ENCODE measurements around the gene SLC7A11.

The SLC7A11 gene

DNA sequence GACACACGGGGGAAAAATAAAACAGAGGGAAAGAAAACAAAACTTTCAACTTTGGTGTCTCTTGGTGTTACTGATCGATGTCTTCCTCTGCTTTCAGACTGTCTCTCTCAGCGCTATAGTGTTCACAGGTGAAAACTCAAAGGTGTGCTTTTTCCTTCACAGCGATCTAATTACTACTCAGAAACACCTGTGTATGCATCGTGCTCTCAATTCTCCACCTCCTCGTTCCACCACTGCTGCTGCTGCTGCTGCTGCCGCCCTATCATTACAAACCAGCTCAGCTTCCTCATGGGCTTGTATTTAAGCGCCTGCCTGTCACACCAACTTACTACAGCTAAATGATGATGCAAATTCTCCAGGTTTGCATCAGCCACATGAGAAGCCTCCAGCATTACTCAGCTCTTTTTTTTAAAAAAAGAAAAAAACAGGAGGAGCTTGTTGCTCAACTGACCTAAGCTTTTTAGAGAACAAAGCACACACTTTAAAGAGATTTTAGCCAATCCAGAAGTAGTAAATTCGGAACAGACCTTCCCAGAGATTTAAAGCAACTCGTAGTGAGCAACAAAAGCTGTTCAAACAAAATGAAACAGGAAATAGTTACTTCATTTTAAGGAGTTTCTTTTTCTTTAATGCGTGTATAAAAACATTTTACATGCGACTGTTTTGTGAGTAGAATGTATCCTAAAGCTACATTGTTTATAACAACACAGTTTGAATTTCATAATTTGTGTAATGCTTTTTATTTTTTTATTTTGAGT is at the start of gene SLC7A11:
SLC7A11 (minus strand) TSS at position 274 of the 758 bp plus-strand sequence. CDS start 280 bp downstream, outside the sequence.
- peak; percentile 87 for DNase-seq

DNA sequence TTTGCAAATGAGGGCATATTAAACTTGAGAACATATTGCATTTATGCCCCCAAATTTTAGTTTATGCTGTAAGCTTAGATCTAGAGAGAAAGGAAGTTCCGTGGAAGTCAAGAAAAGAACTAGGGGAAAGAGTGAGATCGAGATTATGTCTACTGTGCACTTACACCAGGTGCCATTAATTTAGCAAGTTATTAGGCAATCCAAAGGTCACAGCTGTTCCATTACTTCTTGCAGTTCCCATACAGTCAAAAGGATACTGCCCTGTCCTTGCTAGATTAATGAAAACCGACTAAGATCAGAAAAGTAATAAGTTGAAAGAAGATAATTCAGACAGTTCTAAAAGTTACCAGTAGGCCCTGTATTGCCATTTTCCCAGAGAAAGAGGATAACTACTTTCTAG is 49.3 kb upstream of the SLC7A11 start:
- DNase-seq, result no peak

DNA sequence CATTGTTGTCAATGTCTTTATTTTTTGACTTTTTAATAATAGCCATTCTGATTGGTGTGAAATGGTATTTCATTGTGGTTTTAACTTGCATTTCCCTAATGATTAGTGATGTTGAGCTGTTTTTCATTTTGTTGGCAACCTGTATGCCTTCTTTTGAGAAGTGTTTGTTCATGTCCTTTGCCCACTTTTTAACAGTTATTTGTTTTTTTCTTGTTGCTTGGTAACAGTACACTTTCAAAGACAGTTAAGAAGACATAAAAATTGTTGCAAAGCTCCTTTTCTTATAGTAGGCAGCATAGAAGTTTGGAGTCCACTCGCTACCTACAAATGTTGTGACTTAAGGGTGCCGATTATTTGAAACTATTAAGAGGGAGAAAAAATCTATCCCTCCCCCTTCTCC is 48.7 kb upstream of the SLC7A11 start:
- DNase-seq, result no peak

DNA sequence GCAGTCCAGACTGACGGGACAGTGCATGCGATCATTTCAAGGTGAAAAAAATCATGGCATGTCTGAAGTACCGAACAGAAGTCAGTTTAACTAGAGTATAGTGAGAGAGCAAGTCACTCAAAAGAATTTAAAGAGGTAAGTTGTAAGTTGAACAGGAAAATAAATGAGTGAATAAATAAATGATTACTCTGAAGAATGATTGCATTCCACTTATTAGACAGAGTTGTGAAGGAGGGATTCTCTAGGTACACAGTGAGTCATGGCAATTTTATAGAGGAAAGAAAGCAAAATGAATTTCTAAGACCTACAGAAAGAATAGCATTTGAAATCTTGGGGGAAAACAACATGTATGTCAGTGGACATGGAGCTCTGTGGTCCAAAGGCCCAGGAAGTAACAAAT is 37.1 kb upstream of the SLC7A11 start:
- DNase-seq, result no peak

DNA sequence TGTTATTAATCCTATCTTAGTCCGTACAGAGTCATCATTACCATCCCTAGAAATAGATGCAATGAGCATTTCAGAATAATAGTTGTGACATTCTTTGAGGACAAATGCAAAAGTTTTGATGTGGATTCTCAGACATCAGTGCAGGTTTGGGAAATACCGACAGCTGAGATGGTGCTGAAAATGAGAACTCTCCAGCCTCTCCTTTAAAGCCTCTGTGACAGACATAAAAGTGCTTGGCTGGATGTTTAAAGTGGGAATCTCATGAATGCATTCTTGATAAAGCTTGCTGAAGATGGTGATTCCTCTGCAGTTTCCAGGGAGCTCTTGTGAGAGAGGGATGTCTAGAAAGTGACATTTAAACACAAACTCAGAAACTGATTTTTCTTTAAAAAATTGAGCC is 35.0 kb upstream of the SLC7A11 start:
- no peak for DNase-seq

DNA sequence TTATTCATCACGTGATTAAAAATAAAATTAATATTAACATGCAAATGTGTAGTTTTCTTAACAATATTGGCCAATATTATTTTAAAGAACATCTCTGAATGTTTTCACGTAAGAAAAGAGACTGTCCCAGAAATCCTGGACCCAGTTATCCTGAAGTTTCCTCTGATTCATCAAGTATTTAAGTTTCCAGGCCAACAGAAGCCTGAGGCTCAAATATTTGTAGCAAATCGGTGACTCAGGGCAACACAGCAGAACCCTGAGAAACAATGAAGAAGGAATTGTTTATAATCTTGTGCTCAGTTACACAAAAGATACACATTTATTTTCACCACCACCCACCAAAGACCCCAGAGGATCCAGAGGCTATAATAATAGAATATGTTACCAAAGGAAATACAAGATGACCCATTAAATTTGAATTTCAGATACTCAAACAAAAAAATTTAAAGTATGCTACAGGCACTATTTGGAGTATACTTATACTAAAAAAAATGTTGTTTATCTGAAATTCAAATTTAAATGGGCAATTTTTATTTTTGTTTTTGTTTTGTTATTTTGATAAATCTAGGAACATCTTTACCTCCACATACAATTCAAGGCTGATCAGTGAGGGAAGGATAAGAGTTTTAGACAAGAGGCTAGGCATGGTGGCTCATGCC is 33.9 kb upstream of the SLC7A11 start:
- DNase-seq, result no peak

DNA sequence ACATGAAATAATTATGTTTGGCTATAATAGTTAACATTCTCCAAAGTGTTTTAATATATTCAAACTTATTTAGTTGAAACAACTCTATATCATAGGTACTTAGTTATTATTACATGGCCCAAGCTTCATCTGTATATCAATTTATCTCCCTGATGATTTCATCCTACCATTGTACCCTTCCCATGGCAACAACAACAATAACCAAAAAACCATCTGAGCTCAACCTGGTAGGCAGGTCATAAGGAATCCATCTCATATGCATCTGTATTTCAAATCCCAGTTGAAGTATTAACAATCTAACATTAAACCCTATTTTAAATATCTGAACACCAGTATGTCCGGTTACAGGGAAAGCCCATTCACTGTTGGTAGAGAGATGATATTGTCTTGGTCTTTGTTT is 33.1 kb upstream of the SLC7A11 start:
- DNase-seq, result no peak

DNA sequence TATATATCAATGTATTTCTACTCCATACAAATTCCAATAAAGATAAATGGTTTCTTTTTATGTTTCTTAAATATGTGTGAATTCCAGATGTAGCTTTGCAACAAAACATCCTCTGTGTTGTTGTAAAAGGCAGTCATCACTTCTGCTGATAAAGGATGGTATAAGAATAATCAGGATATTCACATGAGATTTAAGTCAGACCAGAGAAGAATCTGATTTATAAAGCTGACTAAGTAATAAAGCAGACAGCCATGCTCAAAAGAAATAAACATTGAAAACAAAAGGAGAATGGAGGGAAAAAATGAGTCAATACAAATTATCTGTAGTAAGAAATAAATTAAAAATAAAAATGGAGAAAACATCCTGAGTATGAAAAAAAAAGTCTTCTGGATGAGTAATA is 27.0 kb upstream of the SLC7A11 start:
- no peak for DNase-seq

DNA sequence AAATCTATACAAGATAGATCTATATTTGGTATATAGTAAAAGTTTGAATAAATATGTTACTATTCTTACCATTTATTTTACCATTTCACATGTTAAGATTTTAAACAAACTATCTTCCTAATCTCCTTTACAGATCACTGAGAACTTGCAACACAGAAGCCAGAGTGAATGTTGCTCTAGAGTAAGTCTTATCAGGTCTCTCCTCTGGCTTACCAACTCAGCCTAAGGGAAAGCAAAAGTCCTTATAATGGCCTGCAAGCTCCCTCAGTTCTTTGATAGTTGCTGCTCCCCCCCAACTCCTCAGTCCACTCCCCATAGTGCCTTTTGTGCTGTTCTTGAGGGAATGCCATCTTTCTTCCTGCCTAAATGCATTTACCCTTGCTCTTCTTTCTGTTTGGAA is 25.7 kb upstream of the SLC7A11 start:
- no peak for DNase-seq

DNA sequence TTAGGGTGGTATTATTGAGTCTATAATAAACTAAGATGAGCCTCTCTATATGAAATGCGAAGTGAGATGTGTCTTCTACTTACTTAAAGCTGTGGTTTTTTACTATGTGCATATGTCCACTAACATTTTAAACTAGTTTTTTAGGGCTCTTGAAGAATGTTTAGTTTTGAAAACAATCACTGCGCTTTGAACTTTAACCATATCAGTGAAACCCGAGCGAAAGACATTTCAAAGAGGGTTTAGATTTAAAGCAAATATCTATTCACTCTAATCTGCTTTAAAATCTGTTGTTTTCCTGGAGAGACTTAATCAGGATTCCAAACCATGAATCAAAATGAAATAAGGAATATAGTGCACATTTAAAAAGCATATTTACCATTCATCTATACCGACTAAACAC is 24.8 kb upstream of the SLC7A11 start:
- no peak for DNase-seq

DNA sequence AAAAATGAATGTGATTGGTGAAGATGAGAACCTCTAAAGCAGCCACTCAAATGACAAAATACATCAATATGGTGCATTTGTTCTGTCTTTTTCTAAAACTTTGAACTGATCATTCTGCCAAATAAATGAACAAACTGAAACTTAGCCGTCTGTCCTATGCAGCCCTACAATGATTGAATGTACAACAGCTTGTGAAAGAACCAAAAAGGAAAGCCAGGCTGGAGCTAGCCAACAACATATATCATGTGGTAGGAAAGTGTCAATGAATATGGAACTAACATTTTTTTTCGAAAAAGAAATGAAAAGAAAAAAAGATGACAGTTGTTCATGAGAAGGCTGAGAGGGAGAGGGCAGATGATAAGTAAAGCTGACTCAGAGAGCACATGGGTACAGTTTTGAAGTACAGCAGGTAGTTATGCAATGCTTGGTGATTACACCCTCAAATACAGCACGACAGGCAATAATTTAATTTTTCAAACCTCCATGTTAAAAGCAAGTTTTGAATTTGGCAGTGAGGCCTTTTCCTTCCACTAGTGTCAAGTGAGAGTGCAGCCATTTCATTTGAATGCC is 21.2 kb upstream of the SLC7A11 start:
- no peak for DNase-seq

DNA sequence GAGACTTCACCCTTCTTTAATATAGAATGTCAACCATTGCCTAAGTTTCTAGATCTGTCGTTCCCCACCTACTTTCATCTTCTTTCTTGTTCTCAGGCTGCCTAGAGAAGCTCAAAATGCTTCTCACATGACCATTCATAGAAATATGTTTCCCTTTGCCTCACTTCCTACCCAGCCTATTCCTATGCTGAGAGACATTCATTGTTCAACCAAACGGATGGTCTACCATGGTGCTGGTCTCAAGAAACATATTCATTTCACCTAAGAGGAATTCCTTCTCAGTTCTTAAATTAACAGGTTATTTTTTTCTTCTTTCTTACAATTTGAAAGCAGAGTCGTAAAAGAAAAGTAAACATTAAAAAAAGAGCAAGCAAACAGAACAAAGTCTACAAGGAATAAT is 20.3 kb upstream of the SLC7A11 start:
- DNase-seq, result no peak

DNA sequence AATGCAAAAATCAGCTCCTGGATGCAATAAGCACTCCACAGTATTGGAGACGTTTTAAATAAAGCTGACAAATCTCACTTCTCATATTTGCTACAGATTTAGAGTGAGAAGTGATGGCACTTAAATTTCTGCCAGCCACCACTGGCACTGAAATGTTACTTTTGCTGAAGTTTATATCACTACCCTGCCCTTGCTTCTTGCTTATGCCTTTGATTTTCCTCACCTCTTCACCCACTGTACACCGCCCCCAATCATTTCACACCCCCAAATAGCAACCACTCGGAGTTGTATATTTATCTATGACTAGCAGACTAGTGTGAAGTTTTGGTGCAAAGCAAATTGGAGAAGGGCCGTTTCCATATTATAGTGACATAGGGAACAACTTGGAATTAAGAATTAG is 19.9 kb upstream of the SLC7A11 start:
- no peak for DNase-seq

DNA sequence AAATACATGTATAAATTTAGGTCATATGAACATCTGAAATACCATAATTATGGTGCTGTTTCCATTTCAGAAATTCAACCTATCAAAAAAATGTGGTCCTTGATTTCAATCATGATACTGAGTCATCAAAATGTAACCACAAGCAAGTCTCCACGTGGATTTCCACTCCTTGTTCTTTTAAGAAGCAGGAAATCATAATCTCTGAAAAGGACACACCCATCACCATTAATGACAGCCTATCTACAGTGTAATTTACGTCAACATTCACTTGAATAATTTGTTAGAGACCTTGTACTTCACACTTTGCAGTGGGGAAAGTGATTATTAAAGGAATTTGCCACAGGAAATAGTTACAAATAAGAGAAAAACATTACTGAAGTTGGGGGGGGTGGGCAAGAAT is 17.7 kb upstream of the SLC7A11 start:
- no peak for DNase-seq

DNA sequence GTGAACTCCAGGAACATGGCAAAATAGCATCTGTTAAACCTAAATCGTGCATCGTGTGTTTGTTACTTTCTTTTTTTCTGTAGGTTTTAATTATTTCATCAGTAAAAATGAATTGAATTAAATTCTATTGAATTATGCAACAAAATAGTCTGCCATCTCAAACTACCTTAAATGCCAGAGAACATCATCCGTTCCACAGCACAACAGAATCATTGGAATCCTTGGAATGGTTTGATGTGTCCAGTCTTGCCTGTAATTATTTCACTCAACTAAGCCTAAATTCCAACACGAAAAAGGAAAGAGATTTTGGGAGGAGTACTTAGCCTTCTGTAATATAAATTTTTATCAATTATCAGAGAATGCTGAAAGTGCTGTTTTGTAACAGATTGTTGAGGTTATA is 17.1 kb upstream of the SLC7A11 start:
- DNase-seq, result no peak

DNA sequence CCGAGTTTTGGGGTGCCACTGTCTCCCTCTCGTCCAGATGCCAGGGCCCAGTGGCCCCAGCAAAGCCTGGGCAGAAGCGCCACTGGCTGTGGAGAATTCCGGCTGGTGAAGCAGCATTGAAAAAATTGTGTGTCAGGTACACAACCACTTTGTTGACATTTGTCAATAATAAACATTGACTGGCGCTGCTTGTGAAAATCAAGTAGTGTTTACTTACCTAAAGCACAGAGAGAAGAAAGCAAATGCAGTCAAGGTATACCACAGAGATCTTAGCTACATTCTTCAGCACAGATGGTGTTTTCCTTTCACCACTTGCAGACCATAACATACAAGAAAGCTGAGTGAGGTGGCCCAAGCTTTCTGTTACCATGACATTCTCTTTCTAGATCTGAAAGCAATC is 14.5 kb upstream of the SLC7A11 start:
- DNase-seq, result no peak

DNA sequence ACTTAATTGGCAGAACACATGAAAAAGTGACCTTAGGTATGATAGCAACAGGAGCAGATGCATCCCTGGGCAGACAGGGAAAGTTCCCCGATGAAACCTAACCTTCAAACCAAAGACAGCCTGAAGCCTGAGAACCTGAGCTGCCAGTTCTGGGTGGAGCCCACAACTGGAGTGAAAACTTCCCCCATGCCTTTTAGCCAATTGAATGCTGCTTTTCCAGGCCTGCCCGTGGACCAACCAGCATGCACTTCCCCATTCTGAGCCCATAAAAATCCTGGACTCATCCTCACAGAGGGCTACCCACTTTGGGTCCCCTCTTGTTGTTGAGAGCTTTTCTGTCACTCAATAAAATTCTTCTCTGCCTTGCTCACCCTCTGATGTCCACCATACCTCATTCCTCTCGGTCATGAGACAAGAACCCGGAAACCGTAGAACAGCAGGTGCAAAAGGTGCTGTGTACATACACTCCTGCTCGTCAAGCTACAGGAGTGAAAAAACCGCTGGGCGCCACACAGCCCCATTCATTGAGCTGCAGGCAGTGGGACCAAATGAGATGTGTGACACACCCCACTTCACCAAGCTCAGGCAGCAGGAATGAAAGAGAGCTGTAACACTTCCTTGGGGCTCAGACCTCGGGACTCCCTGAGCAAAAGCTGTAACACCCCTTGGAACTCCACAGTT is 13.9 kb upstream of the SLC7A11 start:
- no peak for DNase-seq

DNA sequence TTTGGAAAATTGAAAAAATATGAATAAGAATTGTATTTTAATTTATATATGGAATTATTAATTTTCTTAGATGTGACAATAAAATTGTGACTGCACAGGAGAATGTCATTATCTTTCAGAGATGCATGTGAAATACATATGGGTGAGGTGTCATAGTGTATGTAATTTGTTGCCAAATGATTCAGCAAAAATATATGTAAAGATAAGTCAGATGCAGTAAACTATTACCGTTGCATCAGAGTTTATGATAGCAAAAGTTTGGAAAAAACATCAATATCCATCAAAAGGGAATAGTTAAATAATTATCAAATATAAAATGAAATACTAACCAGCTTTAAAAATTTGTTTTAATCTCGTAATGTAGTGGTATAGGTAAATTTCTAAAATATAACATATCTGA is 10.4 kb upstream of the SLC7A11 start:
- no peak for DNase-seq

DNA sequence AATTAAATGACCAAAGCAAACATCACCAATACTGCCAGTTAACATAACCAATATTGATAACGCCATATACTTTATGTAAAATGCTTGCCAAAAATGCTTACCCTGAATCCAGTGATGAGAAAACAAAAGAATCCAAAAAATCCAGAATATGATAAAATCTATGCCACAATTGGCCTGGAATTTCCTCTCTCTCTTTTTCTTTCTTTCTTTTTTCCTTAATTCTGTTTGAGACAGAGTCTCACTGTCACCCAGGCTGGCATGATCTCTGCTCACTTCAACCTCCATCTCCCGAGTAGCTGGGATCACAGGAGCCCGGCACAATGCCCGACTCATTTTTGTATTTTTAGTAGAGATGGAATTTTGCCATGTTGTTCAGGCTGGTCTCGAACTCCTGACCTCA is 9.8 kb upstream of the SLC7A11 start:
- no peak for DNase-seq

DNA sequence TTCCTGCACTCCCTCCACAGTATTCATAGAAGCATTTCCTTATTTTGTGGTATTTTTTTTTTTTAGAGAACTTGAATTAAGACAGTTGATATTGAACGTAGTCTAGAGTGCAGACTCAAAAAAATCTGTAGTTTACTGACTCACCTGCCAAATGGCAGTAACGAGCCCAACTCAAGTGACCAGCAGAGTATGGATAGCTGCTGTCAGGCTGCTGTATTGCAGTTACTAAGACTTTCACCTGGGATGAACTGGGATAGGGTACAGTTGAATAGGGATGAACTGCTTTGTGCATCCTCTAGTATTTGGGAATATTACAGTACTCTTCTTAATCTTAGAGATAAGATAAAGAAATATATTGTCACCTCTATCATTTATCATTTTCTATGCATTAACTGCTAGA is 7.0 kb upstream of the SLC7A11 start:
- no peak for DNase-seq

DNA sequence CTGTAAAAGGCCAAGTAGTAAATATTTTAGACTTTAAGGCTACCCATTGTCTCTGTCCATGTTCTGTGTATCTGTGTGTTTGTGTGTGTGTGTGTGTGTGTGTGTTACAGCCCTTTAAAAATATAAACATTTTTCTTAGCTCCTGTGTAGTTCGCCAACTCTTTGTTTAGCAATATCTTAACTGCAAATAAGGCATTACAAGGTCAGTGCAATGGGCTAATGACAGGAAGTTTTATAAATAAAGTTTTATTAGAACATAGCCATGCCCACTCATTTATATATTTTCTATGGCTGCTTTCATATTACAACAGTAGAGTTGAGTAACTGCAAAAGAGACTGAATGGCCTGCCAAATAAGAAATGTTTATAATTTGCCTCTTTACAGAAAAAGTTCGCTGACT is 5.9 kb upstream of the SLC7A11 start:
- DNase-seq, result no peak

DNA sequence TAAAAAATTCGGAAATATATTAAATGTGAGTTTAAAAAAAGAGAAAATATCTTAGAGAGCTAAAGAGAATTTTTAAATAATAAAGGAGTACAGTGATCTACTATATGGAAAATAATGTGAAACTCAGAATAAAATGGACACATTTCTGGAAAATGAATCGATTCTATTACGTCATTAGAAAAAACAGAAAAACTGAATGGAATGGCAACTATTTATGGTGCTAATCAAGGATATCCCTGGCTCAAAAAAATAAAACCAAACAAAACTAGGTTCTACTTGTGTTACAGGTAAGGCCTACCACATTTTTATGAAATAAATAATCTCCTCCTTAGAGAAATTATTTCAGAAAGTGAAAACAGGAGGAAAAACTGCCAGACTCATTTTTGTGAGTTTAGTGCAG is 5.5 kb upstream of the SLC7A11 start:
- no peak for DNase-seq

DNA sequence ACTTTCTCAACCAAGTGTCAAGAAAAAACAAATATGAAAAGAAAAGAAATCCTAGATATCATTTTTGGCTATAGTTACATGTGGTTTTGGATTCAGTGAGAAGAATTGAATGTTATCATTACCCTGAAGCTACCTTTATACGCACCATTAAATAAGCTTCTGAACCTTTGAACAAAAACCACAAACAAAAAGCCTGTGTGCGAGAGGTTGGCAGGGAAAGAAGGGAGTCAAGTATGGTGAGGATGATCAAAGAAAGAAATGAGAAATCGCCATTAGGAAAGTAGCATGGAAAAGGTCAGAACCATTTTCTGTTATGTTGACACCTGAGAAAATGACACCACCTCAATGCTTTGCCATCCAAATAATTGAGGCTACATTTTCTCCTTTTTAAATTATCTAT is 1.2 kb upstream of the SLC7A11 start:
- peak; percentile 32 for DNase-seq

DNA sequence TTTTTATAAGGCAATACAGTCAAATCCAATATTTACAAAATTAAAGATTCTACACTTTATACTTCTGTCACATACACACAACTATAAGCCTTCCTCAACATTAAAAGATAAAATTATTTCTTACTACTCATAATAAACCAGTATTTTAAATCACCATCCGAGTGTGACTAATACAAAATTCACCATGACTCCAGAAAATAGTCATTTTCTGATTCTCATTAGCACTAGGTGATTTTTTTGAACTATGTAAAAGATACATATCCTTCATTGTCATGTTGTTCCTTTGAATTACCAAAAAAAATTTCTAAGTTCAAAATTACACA is 646 bp upstream of the SLC7A11 start:
- no peak for DNase-seq

Data from NCI-H1105 treated with DMSO at 0.1 percent for 48 hours (cell line).